GM18519 (cell line): ENCODE measurements around the gene MAP3K1.

ENCODE experiments used
- ATAC-seq: cut with Tn5 transposase; IDR thresholded peaks from one replicate; pipeline ENCODE4 v1.9.1; 2021; ENCODE audit warnings: mild to moderate bottlenecking, moderate library complexity; ENCODE audit not compliant: unreplicated experiment, low FRiP score

The MAP3K1 gene

GRCh38 chr5:56900395-56900794 is 85.0 kb downstream of the MAP3K1 start:
- no peak for ATAC-seq

GRCh38 chr5:56900858-56901578 is 85.7 kb downstream of the MAP3K1 start:
- ATAC-seq, result no peak

- no peak for ATAC-seq
These were observed 93.6 kb downstream of the MAP3K1 start for GRCh38 chr5:56908942-56909293.

DNA sequence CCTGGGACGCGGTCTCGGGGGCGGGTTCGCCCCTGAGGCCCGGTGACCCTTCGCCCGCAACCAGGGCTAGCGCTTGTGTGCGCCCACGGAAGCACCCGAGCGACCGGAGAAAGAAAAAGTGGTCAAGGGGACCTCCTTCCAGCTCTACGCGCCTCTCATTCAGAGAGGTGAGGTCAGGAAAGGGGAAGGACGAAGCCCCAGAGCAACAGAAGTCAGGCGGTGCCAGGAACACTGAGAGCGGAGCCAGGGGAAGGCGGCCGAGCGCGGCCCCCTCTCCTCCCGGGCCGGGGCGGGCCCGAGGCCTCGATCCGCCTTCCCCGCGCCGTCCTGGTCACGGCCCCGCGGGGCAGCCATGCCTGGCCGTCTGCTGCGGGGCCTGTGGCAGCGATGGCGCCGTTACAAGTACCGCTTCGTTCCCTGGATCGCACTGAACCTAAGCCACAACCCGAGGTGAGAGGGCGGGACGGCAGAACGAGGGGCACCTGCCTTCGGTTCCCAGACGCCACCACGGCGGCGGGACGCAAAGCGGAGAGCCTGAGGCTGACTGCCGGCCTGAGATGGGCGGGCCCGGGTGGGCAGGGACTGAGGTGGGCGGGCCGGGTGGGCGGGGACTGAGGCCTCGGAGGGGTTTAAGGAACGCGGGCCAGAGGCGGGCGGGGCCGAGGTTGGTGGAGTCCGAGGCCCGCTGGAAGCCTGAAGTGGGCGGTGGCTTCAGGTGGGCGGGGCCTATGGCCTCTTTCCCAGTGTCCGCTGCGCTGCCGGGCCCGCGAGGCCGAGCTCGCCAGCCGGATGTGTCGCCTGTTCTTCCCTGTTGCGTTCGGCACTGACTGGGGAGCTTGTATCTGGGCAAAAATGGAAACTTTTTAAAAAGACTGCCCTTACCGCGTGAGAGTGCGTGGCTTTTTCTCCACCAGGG is 94.2 kb downstream of the MAP3K1 start, which contains the start of gene SETD9:
SETD9 (plus strand) TSS at position 303 of the 916 bp plus-strand sequence; CDS start at position 353, 50 bp downstream.
- ATAC-seq, result peak; percentile 80

DNA sequence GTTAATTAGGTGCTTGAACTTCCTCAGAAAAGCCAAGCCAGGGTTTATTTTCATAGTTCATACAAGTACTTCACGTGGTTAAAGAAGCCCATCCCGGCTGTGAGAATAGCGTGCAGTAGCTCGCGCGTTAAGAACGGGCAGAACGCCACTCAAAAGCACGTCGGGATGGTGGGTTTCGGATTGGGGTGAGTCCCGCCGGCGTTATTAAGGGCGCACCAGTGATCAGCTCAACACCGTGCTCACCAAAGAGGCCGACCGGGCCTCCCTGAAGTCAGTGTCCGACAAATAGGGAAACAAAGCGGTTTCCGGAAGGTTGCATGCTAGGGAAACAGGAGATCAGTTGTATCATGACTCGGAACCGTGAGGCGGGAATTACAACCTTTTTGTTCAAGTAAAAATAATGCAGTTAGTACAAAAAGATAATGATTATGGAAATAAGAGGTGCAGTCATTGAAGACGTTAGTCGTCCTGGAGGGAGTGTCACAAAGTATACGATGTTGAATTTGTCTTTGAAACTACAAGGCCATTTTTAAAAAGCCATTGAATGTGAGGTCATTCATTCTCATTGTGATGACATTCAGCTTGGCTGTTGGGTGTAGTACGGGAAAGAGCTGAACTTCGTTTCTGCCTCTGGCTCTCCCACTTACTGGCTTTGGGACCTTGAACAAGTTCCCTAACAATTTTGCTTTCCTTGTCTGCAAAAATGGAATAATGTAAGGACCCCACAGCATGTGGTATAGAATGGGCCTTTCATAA is 95.0 kb downstream of the MAP3K1 start:
- peak; percentile 10 for ATAC-seq

- no peak for ATAC-seq
These were observed 98.4 kb downstream of the MAP3K1 start for GRCh38 chr5:56913766-56914165.

- no peak for ATAC-seq
These were observed 99.3 kb downstream of the MAP3K1 start for GRCh38 chr5:56914678-56915077.

DNA sequence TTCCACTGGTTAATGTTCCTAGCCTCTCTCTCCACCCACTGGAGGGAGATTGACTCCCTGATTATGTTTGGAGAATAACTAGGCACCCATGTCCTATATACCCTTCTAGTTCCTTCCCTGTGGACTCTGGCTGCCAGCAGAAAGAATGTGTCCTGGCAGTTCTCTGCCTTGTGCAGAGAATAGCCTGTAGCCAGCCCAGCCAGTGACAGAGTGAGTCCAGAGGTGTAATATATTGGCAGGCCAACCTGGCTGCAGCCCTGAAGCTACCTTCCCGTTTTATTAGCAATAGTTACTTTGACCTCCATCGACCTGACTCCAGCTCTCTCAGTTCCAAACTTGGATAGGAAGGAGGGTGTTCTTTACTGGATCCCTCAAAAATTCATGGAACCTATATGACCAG is 102.2 kb downstream of the MAP3K1 start:
- ATAC-seq, result no peak

DNA sequence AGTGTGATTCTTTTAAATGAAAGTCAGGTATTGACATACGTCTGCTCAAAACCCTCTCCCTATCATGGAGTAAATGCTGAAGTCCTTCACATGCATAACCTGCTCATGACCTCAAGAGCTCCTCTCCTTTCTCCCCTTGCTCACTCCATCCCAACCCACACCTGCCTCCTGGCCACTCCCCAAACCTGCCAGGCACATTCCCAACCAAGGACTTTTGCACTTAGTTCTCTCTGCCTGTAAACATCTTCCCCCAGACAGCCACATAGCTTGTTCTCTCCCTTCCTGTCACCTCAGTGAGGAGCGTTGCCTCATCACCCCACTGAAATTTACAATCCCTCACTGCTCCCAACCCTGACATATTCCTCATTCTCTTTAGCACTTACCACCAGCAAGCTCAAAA is 102.7 kb downstream of the MAP3K1 start:
- no peak for ATAC-seq

DNA sequence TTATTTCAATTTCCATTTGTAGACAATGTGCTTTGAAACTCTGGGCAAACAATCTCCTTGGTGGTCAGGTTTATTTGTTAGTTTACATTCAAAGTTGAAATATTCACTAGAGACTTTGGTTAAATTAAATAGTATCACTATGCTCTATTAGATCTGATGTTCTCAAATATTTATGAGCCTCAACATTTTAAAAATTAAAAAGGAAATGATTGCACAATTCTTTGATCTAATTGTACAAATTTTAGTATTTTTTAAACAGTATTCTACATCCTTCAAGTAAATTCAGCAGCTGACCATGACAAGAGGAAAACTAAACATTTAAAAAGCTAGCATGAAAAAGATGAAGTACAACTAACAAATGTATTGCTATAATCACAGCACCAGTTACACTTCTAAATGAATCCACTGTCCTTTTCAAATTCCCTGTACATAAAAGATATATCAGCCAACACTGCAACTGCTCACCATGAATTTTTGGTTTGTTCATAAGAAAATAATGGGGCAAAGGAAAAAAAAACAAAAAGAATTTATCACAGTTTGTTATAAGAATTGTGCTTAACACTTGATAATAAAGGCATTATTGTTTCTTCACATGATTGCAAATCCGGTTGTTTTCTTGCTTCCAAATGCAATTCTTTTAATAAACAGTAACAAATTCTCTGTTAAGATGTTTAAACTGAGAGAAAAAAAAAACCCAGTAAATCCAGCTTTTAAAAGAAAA is 104.8 kb downstream of the MAP3K1 start:
- ATAC-seq, result no peak

- no peak for ATAC-seq
These were observed 107.6 kb downstream of the MAP3K1 start for GRCh38 chr5:56922922-56923321.

DNA sequence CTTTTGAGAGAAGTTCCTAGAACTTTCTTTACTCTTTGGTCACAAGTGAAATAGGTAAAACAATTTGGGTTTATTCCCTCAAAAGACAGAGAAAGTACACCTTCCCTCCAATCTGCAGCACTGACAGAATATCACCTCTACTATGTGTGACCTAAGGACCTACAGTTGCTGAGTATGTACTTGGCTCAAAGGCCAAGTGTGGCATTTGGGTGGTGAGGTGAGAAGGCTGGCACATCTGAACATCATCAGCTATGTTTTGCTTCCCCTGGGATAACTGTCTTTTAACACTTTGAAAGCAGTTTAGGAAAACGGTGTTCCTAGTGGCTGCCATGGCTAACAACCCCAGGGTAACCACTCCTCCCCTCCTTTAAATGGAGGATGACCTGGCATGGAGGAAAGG is 119.0 kb downstream of the MAP3K1 start:
- no peak for ATAC-seq

- ATAC-seq, result no peak
These were observed 123.5 kb downstream of the MAP3K1 start for GRCh38 chr5:56938858-56939257.

DNA sequence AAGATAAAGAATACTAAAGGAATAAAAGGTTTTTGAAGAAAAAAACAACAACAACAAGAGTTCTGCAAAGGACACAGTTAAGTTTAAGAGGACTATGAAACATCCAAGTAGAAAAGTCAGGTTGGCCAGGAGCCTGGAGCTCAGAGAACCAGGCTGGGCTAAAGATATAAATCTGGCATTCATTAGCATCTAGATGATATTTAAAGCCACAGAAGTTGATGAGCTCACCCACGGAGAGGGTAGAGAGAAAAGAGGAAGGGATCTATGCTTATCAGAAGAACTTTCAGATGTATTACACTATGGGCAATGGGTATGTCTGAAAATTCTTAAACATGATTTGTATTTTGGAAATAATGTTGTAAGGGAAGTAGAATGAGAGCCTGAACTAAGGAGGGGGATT is 126.6 kb downstream of the MAP3K1 start:
- ATAC-seq, result no peak
